Fibroblast of pulmonary artery (primary cell): ENCODE measurements around the gene LAMTOR2.
A peak's percentile ranks its signal among the peaks of the same experiment; 100 is the strongest.

Source experiments
- DNase-seq: peaks from one replicate; pipeline ENCODE4 v3.0.0-alpha.2; 2010; ENCODE audit warnings: low read depth
- H3K4me3 ChIP-seq: replicated peaks from 2 replicates; pipeline ENCODE4 v1.5.1; 2011; ENCODE audit warnings: low read depth, mild to moderate bottlenecking, control low read depth, low read length, moderate library complexity
- TF ChIP-seq, protein P1 (sequence below): IDR thresholded peaks from 2 replicates; pipeline ENCODE4 v1.5.1; 2011; ENCODE audit warnings: mild to moderate bottlenecking, control low read depth, low read length, inconsistent platforms; ENCODE audit errors: missing control alignments

LAMTOR2 gene

GRCh38 chr1:156104065-156104810 is 49.7 kb downstream of the LAMTOR2 start:
- no peak overlapping the region for H3K4me3 ChIP-seq
- DNase-seq: peak; percentile 94
- TF ChIP-seq, protein P1, sequence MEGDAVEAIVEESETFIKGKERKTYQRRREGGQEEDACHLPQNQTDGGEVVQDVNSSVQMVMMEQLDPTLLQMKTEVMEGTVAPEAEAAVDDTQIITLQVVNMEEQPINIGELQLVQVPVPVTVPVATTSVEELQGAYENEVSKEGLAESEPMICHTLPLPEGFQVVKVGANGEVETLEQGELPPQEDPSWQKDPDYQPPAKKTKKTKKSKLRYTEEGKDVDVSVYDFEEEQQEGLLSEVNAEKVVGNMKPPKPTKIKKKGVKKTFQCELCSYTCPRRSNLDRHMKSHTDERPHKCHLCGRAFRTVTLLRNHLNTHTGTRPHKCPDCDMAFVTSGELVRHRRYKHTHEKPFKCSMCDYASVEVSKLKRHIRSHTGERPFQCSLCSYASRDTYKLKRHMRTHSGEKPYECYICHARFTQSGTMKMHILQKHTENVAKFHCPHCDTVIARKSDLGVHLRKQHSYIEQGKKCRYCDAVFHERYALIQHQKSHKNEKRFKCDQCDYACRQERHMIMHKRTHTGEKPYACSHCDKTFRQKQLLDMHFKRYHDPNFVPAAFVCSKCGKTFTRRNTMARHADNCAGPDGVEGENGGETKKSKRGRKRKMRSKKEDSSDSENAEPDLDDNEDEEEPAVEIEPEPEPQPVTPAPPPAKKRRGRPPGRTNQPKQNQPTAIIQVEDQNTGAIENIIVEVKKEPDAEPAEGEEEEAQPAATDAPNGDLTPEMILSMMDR: no peak

- H3K4me3 ChIP-seq: no peak overlapping the region
- DNase-seq: peak; percentile 74
These were observed 50.6 kb downstream of the LAMTOR2 start for GRCh38 chr1:156104861-156105832.

DNA sequence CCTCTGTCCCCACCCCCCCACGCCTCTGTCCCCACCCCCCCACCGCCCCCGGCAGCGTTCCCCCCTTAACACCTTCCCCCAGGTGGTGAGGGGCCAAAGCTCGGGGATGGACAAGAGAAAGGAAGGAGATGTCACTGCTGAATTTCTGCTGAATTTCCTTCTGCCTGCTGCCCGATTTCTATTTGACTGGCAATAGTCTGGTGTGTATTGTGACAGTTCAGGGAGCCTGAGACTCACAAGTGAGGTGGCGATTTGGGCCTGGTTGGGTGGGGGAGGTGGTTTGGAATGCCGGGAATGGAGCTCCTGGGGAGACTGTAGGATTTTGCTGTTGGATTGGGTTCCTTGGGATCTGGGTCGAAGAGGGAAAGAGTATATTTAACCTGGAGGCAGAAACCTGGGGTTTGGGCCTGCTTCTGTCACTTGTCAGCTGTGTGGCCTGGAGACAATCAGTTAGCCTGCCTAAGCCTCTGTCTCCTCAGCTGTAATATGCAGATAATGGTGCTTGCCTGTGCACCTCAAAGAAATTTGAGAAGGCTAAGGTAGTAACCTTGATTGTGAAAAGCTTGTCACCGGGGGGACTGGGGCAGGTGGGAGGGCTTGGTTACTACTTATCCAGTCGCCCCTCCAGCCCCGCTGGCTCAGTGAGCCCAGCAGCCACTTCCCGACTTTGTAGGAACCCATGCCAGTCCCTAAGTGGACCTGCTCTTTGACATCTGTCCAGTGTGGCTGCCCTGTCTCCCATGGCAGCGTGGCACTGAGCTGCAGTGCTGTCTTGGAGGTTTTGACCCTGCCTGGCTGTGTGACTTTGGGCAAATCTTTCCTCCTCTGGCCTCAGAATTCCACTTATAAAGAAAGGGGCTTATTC is 52.3 kb downstream of the LAMTOR2 start:
- no peak for DNase-seq
- TF ChIP-seq, protein P1: no peak
- no peak overlapping the region for H3K4me3 ChIP-seq

More at GRCh38 chr1:156104861-156105832, 50.6 kb downstream of the LAMTOR2 start:
- TF ChIP-seq, protein P1: no peak

GRCh38 chr1:156108057-156108456 is 53.5 kb downstream of the LAMTOR2 start:
- DNase-seq: no peak
- H3K4me3 ChIP-seq: no peak overlapping the region
- TF ChIP-seq, protein P1: no peak
